Gastroesophageal sphincter (tissue), 2 donors: ENCODE measurements around the gene B4GALT1.

Source experiments
- EP300 ChIP-seq: sonication (generic); formaldehyde crosslinking; IDR thresholded peaks from one replicate; pipeline ENCODE4 v1.6.1; 2017; ENCODE audit warnings: antibody characterized with exemption, mild to moderate bottlenecking
- POLR2A ChIP-seq, 2 donors: fragments of 450-650 bp; IDR thresholded peaks; one replicate each; pipeline ENCODE4 v1.6.1; 2017; ENCODE audit warnings: antibody characterized with exemption in 2 of 2, mild to moderate bottlenecking in 2 of 2, moderate library complexity in 1 of 2
- POLR2AphosphoS5 ChIP-seq: sonication (generic); formaldehyde crosslinking; IDR thresholded peaks from one replicate; pipeline ENCODE4 v1.6.1; 2017; ENCODE audit warnings: antibody characterized with exemption

GRCh38 chr9:33135470-33135958 is 31.6 kb downstream of the B4GALT1 start:
- TF ChIP-seq EP300: no peak
- no peak for TF ChIP-seq POLR2A (IDR thresholded peaks at IDR 0.05)
- no peak for TF ChIP-seq POLR2AphosphoS5
